ENCODE data around the gene STPG4.
"Not testable (repeated sequence)": the region's sequence is repeated elsewhere in the genome, so short reads cannot be mapped to it uniquely, and the experiment has no call there.

STPG4 gene, protein sequence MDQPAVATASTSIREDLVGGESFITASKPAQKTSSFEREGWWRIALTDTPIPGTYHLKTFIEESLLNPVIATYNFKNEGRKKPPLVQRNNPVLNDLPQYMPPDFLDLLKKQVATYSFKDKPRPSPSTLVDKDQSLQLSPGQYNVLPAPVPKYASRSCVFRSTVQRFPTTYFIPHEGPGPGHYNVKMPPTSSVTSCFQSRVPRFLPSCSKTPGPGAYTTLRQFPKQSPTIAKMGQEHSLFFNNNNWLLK

DNA sequence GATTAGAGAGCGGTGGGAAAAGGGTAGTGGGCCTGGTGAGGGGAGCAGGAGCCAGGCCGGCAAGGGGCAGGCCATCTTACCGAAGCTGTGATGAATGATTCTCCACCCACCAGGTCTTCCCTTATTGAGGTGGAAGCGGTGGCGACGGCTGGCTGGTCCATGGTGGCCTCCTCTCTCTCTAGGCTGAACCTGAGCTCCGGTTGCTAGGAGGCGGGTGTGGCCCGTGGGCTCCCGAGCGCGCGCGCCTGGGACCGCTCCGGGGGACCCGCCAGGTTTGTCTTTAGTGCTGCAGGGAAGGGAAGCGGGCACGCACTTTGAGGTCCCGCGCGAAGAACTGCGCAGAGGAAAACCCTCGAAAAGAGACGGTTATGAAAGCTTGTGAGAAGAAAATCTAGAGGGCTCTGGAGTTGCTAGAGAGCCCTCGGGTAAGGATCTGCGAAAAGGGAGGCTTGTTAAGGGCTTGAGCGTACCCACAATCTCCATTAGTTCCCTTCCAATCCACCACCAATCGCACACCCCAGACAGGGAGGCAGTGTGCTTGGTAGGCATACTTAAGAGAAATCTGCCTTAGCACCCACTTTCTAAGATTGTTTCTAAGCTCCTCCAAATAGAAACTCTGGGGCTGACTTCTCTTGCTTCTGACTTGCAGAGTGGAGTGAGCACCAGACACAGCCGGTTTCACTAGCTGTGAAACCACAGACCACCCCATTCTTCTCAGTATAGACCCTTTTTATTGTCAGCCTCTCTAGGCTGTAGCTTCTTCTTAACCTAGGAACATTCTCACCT lies at the start of gene STPG4:
TSS of gene STPG4 (minus strand) at position 218 of the 786 bp plus-strand sequence. CDS start at position 161, 57 bp downstream.
- no peak for ATAC-seq

DNA sequence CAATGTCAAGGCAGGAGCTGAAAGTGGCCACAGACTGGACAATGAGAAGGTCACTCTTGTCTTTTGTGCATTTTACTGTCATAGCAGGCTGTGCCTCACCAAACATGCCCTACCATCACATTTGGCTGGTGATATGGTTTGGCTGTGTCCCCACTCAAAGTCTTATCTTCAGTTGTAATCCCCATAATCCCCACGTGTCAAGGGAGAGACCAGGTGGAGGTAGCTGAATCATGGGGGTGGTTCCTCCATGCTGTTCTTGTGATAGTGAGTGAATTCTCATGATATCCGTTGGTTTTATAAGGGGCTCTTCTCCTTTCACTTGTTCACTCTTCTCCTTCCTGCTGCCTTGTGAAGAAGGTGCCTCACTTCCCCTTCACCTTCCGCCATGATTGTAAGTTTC lies 49.6 kb upstream of the STPG4 start:
- no peak for ATAC-seq

DNA sequence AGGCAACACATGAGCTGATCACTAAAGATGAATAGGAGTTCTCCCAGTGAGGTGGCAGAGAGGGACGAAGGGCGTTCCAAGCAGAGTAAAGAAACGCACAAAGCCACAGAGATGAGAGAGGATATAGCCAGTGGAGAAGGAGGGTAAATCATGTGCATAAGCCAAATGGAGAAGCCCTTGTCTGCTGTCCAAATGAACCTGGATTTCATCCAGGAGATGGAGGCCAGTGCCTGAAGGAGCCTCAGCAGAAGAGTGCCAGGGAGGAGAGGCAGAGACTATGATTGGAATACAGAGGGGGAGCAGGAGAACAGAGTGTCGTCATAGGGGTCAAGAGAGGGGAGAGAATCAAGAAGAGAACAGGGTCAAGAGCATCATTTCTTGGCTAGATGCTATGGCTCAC lies 48.9 kb upstream of the STPG4 start:
- no peak for ATAC-seq

DNA sequence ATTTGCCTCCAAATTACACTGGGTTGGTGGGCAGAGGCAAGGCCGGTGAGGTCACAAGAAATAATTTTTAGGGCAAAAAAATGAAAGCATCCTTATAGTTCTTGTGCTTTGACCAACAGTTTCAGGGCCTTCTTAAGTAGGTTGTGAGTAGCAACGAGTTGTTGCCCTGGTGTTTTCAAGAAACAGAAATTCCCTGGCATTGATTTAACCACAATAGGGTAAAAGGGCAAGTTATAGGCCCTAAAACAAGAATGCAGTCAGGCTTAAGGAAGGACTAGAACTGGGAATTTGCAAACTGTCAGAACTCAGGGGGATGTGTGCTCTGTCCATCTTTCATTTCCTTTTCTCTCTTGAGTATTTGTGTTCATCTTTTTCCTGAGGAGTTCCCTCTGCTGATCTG lies 46.1 kb upstream of the STPG4 start:
- no peak for ATAC-seq

DNA sequence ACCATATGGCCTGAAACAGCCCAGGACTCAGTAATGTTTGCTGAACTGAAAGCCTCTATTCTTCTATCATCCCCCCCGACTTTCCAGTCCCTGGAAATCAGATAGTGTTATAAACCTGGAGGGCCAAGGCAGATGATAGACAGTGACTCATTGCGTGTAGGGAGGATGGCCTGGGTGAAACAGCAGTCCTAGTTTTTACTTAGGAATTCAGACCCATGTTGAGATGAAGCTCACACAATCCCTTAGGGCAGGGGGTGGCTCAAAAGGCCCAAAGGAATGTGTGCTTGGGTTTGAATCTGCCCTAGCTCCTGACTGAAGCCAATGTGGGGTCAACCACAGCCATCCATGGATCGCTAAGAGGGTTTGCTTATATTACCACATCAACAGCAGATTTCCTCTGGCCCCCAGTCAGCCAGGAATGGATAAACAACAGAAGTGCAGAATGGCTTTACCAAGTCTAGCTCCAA lies 43.9 kb upstream of the STPG4 start:
- ATAC-seq = no peak

DNA sequence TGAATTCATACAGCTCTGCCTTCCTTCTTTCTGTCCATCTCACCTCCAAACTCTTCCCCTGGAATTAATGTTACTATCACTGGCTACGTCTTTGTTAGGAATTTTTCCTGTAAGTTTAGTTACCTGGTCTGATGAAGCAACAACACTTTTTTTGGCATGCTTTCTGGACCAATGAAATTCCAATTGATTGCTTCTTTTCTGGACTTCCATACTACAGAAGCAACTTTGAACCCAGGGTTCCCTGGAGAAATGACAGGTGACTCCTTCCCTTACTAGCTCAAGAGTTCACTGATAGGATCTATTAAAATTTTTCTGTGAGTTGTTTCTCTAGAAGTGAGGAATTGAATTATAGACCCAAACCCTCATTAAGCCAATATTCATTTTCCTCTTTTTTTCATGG lies 41.4 kb upstream of the STPG4 start:
- ATAC-seq = no peak

DNA sequence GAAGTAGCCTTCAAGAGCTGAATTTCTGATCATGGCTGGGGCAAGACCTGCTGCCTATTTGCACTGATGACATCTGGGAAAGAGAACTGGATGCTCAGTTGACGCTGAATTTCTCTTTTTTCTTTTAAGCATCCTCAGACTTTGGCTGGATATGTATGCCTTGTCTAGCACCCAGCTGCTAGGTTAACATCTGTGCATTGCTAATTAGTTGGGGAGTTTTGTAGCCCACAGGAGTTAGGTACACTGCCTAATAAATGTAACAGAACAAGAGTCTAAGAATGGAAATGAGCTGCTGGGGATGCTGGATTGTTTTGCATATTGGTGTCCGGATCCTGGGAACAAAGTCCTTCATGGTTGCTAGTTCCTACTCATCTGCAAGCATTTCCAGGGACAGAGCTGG lies 40.9 kb upstream of the STPG4 start:
- ATAC-seq = no peak

DNA sequence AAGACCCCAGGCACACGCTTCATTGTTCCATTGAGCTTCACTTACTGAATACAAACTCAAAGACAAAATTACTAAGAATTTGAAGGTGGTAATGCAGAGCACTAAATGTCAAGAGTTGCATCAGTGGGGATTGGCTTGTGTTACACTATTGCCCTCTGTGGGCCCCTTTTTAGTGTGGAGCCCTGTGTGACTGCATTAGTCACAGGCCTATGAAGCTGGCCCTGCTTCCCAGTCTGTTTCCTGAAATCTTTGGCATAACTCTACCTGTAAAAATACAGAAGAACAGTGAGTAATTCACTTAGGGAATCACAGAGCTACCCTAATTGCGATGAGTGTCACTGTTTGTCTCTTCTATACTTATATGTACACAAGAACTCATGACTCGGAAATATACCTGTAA lies 40.0 kb upstream of the STPG4 start:
- ATAC-seq = no peak

DNA sequence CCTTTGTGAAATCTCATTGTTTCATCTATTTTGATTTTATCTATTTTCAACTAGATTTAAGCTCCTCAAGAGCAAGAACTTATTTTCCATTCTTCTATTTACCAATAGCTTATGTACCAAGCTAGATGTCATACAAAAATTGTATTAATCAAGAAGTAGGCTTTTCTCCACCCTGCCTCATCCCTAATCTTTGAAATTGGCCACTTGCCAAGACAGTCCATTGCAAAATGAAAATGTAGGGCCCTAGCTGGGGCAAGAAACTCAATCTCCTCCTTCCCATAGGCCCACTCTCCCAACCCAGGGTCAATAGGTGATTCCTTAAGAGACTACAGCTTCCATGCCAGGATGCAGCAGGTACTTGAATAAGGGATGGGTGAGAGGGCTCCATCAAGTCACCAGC lies 39.3 kb upstream of the STPG4 start:
- ATAC-seq = no peak

DNA sequence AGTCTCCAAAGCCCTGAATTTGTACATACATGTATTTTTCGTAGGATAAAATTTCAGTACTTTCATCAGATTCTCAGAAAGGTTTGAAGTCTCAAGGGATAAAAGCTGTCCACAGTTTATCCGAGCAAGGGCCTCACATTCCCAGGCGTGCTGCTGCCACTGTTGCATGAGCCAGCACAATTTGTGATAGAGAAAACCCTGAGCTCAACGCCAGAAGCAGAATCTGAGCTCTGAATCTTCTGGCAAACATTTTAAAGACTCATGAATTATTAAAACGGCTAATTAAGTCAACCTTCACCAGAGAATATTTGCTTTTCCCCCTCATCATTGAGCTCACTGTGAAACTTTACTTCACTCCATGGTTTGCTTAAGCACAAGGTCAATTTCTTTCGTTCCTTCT lies 38.5 kb upstream of the STPG4 start:
- no peak for ATAC-seq

DNA sequence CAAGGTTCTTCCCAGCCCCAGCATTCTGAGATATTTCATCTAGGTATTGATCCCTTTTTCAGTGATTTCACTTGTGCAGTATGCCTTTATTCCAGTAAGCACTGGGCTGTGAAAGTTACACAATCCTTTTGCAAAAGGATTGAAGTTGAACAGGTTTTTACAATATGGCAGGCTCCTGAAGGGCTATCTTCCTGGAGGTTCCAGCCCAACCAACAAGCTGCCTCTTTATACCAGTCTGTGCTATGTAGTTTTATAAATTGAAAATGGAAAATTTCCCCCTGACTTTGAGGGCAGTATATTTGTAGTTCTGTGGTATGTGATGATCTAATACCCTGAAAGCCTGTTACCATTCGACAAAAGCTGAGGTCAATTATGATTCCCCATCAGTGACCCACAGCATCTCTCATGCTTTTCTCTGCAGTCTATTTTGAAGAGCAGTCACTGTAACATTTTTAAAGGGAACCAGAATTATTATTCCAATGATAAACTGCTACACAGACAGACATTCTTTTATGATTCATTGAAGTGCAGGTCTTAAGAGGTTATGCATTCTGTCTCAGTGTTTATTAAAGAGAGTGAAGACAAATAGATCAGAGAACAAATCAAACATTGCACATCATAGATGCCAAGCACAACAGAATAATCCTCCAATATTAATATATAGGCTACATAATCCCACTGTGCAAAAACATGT lies 35.2 kb upstream of the STPG4 start:
- no peak for ATAC-seq

DNA sequence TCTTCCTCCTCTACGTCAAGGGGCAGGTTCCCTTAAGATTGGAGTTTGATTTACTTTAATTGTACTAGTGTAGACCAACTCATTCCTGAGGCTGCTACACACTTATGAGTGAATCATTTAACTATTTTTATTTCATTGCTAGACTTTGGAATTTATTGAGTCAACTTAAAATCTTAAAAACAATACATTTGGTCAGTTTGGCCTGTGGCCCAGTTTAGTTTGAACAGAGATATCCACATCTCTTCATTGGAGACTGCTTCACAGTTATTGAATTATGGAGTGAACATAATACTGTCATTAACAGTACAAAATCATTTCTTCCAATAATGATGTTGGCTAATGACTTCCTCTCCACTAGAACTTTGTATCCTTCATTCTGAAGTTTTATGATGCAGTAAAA lies 34.5 kb upstream of the STPG4 start:
- no peak for ATAC-seq

DNA sequence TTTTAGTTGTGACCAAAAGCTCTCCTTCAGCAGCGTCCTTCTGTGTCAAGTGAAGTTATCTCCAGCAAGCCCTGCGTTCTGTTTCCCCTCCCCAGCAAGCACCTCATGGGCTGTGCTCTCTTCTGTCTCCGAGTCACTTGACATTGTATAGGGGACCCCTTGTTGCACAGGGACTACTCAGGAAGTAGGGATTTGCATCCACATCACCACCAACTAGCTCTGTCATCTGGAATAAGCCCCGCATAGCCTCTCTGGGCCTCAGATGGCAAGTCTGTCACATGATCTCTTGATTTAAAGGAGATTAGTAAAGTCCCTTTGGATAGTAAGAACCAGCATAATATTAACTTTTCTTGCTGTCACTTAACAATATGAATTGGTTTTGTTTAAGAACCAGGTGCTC lies 32.0 kb upstream of the STPG4 start:
- ATAC-seq = no peak

DNA sequence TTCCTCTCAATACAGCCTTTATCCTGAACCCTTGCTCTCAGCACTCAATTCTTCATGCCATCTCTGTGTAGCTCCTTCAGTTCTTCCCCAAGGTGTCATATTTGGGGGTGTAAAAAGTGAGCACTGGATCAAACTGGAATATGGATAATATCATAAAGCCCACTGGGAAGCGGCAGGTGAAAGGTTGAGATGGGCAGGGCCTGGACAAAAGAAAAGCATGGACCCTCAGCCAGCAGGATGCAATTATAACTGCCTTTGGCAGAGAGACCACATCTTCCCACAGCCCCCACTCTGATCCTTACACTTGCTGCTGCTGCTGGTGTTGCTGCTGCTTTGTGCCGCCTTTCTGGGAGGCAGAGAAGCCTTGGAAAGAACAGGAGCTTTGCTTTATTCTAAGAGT lies 31.2 kb upstream of the STPG4 start:
- ATAC-seq = no peak

DNA sequence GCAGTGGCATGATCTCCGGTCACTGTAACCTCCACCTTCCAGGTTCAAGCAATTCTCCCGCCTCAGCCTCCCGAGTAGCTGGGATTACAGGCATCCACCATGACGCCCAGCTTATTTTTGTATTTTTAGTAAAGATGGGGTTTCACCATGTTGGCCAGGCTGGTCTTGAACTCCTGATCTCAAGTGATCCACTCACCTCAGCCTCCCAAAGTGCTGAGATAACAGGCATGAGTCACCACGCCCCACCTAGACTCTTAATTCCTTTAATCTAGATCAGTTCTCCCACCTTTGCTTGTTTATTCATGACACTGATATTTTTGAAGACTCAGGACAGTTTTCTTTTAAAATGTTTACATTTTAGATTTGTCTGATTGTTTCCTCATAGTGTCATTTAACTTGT lies 30.0 kb upstream of the STPG4 start:
- ATAC-seq = not testable (repeated sequence)

DNA sequence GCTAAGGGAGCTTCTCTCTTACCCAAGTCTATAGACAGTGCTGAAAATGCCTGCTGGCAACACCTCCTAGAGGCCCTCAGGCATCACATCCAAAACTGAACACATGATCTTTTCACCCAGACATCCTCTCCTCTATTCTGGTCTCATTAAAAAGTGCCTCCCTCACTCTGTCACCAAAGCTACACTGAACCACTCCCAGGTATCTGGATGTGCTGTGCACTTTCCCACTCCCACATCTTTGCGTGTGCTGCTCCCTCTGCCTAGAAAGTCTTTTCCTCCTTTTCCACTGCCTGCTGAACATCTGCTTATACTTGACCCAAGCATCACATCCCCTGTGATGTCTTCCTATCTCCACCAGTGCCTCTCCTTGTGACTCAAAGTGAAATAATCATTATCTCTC lies 26.1 kb upstream of the STPG4 start:
- ATAC-seq = no peak

DNA sequence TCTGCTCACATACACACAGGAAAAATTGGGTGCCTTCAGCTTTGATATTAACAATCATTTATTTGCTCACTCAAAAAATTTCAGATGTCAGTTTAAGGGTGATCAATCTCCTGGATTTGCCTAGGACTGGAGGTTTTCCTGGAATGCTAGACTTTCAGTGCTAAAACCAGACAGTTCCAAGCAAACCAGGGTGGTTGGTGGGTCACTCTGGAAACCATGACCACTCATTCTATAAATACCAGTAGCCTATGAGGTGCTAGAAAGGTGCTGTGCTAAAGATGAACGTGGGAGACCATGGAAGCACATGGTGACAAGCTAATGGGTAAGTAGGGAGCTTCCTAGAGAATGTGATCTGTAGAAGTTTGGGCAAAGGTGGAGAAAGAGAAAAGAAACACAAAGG lies 25.4 kb upstream of the STPG4 start:
- no peak for ATAC-seq

DNA sequence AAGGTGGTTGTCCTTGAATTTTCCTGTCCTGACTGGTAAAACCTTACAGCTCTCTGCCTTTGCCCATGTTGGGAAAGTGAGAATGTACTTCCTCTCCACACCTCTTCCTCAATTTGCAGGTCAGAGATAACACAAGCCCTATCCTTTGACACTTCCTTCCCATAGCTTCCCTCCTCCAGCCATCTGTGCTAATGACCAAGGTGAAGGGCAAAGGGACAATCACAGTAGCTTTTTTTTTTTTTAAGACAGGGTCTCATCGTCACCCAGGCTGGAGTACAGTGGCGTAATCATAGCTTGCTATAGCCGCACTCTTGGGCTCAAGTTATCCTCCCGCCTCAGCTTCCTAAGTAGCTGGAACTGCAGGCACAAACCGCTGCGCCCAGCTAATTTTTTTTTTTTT lies 24.3 kb upstream of the STPG4 start:
- ATAC-seq = no peak

DNA sequence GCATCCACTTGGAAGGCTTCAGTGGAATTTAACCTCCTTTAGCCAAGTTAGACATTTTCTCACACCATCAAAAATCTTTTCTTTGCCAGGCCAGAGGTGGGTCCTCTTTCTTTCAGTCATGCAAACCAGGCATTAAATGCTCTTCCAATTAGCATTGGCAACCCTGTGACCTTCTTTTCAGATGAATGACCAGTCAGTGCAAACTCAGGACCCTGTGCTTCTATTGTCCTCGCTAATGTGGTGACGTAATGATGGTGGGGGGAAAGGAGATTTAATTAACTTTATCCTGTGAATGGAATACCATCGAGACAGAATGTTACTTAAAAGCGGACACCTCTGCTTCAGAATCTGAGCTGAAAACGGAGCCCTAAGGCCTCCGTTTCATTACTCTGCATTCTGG lies 23.2 kb upstream of the STPG4 start:
- no peak for ATAC-seq

DNA sequence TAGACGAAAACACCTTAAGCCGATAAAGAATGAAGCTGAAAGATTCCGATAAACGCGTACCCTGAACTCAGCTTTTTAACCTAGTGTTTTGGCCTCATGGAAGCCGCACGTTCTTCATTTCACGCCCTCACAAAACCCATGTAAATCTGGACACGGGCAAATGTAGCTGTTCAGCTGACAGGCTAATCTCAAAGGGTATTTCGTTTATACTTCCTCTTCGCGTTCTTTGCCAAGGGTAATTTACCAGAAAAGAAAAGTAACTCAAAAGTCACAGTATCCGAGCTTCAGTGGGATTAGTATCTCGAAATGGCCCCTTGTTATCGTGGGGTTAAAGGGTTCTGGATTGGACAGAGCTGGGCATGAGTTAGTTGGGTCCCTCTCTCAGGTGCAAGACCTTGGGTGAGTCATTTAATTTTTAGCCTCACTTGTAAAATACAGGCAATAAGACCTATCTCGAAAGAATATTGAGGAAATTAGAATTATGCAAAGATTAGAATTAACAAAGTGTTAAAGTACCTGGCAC lies 22.0 kb upstream of the STPG4 start:
- ATAC-seq = no peak

DNA sequence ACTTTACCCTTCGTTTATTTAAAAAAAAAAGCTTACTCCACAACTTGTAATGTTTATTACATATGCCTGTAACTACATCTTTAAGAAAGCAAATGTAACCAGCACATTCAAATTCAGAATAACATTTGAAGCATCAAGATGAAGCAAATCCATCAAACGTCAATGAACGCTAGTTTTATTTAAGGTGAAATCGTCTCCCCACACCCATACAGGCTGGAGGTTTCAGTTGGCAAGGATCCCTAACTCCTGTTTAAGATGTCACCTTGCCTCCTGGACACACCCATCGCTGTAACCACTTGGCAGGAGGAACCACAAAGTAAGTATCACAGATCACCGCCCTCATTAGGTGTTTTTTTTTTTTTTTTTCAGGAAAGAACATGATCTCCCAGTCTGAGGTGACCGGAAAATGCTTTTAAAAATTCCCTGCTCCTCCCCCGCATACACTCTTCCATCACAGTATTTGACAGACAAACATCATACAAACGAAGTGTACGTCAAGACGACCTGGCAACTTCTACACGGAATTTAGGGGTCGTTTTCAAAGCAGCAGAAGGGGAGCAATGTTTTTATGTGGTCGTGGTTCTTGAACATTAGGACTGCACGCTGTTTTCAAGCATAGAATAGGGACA lies 19.7 kb upstream of the STPG4 start:
- no peak for ATAC-seq

DNA sequence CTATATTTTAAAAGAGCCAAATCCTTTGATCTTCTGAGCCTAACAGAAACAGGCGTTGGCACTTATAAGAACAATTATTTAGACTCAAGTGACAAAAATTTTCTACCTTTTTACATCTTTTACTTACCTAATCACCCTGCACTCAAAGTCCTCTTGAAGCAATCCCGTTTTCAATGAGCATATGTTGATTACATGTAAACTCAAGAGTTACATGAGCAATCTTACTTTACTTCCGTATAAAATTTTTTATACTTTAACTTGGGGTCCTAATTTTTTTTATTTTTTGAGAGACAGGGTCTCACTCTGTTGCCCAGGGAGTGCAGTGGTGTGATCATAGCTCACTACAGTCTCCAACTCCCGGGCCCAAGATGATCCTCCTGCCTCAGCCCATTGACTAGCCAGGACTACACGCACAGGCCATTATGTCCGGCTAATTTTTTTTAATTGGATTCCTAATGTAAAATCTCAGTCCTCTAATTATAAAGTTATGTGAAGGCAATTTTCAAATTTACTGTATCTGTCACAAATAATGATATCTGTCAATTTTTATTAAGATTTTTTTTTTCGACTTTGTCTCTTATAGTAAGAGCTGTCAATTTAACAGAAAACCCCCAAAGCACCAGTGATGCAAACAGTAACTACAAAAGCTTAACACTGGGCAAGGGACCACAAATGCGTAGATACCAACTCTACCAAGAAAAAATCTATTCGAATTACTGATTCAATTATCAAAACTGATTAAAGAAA lies 19.1 kb upstream of the STPG4 start:
- ATAC-seq = no peak
